Memory B cell (primary cell): Measurements from ENCODE around the gene GALE.
A peak's percentile ranks its signal among the peaks of the same experiment; 100 is the strongest.

Source experiments
- ATAC-seq: fragments of 150-1000 bp; cut with Tn5 transposase; 2 replicates; pipeline ENCODE4 v1.10.0; 2021; ENCODE audit warnings: low read depth, mild to moderate bottlenecking, moderate library complexity
- DNase-seq, 2 donors: peaks; one replicate each; pipeline ENCODE4 v3.0.0; 2022; ENCODE audit warnings: low spot score in 2 of 2
- H3K27ac Mint-ChIP-seq: one replicate; pipeline ENCODE4 v1.8.0; 2022; ENCODE audit warnings: mild to moderate bottlenecking, moderate library complexity, mixed read lengths
- H3K27me3 Mint-ChIP-seq: one replicate; pipeline ENCODE4 v1.8.0; 2022; ENCODE audit warnings: mixed read lengths
- H3K36me3 Mint-ChIP-seq: one replicate; pipeline ENCODE4 v1.8.0; 2022; ENCODE audit warnings: mild to moderate bottlenecking, mixed read lengths
- H3K4me1 Mint-ChIP-seq: one replicate; pipeline ENCODE4 v1.8.0; 2022; ENCODE audit warnings: mixed read lengths
- H3K4me3 Mint-ChIP-seq: one replicate; pipeline ENCODE4 v1.8.0; 2022; ENCODE audit warnings: mild to moderate bottlenecking, moderate library complexity, mixed read lengths
- H3K9me3 Mint-ChIP-seq: one replicate; pipeline ENCODE4 v1.8.0; 2022; ENCODE audit warnings: mixed read lengths

The GALE gene

DNA sequence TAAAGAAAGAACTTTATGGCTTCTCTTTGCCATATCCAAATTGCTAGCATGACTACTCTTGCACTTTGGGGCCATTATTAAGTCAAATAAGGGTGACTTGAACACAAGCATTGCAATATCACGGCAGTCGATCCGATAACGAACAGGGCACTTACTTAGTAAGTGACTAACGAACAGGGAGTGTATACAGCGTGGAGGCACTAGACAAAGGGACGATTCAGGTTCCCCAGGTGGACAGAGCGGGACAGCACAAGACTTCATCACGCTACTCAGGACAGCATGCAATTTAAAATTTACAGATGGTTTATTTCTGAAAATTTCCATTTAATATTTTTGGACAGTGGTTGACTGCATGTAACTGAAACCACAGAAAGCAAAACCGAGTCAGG is 27.7 kb downstream of the GALE start:
- Mint-ChIP-seq H3K9me3 (no peaks in the 10 kb centered on the region), H3K4me1 (peaks cover 2% of the 10 kb centered on the region), H3K4me3 (no peak overlapping the region), H3K27ac (no peak overlapping the region), H3K36me3 (no peaks in the 10 kb centered on the region), H3K27me3 (no peaks in the 10 kb centered on the region)
- ATAC-seq (no peak), DNase-seq (no peak)

DNA sequence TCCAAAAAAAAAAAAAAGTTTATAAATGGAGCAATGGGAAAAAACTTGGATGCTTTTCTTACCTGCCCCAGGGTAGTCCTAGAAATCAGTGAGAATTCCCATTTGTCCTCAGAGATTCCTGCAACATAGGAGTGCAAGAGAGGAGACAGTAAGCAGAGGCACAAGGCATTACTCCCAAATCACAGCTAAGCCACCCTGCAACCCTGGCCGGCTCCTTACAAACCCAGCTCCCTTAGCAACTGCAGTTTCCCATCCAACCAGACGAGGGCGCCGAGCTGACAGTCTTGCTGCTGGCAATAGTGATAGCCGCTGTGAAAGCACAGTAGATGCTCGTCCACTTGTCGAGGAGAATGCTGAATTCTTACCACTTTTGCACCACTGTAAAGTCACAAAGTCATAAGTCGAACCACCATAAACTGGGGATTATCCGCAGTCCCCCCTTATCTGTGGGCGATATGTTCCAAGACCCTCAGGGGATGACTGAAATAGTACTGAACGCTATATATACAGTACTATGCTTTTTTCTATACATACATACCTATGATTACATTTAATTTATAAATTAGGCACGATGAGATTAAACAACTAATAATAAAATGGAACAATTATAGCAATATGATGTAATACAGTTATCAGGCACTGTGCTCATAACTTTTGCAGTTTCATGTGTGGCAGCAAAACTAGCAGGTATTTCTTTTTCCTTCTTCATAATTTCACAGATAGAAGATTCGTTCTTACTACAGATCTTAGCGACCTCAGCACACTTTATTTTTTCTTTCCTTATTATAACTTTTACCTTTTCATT is 28.3 kb downstream of the GALE start:
- Mint-ChIP-seq H3K4me3 (no peak overlapping the region), H3K4me1 (peaks cover 2% of the 10 kb centered on the region), H3K9me3 (no peaks in the 10 kb centered on the region), H3K27me3 (no peaks in the 10 kb centered on the region), H3K36me3 (no peaks in the 10 kb centered on the region), H3K27ac (no peak overlapping the region)
- peak; percentile 84 to 89 for DNase-seq
- peak; percentile 94 for ATAC-seq

DNA sequence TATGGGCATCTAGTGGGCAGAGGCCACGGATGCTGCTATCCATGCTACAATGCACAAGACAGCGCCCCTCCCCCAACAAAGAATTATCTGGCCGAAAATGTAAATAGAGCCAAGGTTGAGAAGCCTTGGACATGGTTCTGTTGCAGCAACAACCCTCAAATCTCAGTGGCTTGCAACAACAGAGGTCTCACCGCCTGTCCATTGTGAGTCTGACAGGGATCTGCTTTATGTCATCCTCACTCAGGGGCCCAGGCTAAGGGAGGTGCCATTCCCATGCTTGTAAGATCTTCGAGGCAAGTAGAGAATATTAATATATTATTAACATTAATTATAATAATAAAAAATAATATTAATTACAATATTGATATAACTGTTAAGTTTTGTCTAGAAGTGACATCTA is 31.8 kb downstream of the GALE start:
- ATAC-seq = no peak
- no peak overlapping the region for H3K27ac Mint-ChIP-seq
- no peaks in the 10 kb centered on the region for H3K27me3 Mint-ChIP-seq
- peaks cover 2% of the 10 kb centered on the region for H3K4me1 Mint-ChIP-seq
- no peak overlapping the region for H3K4me3 Mint-ChIP-seq
- DNase-seq = no peak
- peaks cover 2% of the 10 kb centered on the region for H3K36me3 Mint-ChIP-seq
- no peaks in the 10 kb centered on the region for H3K9me3 Mint-ChIP-seq

DNA sequence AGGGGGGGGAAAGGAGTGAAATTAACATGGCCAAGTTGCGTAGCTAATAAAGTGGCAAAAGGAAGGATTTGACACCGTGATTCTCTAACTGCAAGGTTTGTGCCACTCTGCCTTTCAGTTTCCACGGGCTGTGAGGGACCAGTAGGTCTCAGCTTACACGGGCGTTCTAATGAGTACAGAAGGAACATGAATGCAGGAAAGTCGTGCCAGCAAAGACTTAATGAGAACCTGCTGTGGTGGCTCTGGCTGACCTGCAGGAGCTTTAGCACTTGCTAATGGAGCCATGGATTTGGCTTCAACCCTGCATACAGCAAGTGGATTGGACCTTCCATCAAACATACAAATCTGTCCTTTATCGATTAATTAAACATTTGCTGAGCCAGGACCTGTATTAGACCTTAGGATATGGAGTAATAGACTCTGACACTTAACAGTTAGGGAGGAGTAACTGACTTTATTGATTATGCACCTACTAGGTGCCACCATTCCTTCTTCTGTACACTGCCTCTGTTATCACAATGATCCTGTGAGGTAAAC is 37.4 kb downstream of the GALE start:
- H3K27ac Mint-ChIP-seq = no peak overlapping the region
- H3K4me3 Mint-ChIP-seq = no peak overlapping the region
- H3K27me3 Mint-ChIP-seq = no peaks in the 10 kb centered on the region
- DNase-seq (no peak), ATAC-seq (no peak)
- peaks cover 11% of the 10 kb centered on the region for H3K36me3 Mint-ChIP-seq
- H3K4me1 Mint-ChIP-seq = peaks cover 4% of the 10 kb centered on the region
- no peaks in the 10 kb centered on the region for H3K9me3 Mint-ChIP-seq

DNA sequence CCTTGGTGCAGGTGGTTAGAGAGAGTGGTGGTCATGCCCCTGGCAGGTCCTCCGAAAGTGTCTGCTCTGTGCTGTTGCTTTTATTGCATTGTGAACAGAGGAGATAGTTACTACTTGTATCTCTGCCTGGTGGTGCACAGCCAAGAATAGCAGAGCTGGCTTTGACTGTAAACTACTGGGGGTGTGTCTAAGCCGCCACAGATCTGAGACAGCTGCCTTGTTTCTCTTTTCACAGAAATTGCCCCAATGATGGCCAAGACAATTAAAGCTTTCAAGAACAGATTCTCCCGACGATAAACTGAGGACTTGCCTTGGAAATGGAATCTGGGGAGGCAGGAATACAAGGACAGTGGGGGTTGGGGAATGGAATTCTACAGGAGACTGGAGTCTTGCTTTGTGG is 41.3 kb downstream of the GALE start:
- ATAC-seq = no peak
- Mint-ChIP-seq H3K9me3 (no peaks in the 10 kb centered on the region), H3K4me3 (no peak overlapping the region), H3K27me3 (no peaks in the 10 kb centered on the region), H3K4me1 (peaks cover 4% of the 10 kb centered on the region), H3K27ac (no peak overlapping the region), H3K36me3 (peaks cover 20% of the 10 kb centered on the region)
- no peak for DNase-seq

DNA sequence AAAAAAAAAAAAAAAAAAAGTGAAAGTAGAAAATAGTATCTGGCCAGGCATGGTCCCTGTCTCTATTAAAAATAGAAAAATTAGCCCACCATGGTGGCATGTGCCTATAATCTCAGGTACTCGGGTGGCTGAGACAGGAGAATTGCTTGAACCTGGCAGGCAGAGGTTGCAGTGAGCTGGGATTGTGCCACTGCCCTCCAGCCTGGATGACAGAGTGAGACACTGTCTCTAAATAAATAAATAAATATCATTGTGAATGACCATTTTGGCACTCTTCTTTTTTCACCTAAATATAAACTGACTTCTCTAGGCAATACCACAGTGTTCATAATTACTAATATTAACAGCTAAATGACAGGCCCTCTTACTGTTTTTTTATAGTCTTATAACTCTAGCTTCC is 42.7 kb downstream of the GALE start:
- Mint-ChIP-seq H3K27me3 (no peaks in the 10 kb centered on the region), H3K36me3 (peaks cover 30% of the 10 kb centered on the region), H3K4me3 (no peak overlapping the region), H3K4me1 (peaks cover 4% of the 10 kb centered on the region), H3K9me3 (no peaks in the 10 kb centered on the region), H3K27ac (no peak overlapping the region)
- DNase-seq = no peak
- no peak for ATAC-seq

DNA sequence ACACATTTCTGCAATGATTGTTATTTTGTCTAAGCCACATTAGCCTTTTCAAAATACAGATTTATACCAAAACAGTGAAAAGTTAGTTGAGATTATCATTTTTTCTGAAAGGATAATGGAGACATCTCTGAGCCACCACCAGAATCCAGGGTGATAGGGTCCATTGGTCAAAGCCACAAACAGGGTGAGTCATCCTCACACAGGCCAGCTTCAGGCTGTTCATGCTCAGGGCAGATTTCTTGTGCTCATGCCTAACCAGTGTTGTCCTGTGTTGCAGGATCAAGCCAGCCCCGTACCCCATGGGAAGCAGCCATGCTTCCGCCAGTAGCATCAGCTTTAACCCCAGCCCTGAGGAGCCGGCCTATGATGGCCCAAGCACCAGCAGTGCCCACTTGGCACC is 43.9 kb downstream of the GALE start:
- no peaks in the 10 kb centered on the region for H3K27me3 Mint-ChIP-seq
- no peak overlapping the region for H3K27ac Mint-ChIP-seq
- H3K36me3 Mint-ChIP-seq = peaks cover 30% of the 10 kb centered on the region
- H3K4me3 Mint-ChIP-seq = no peak overlapping the region
- ATAC-seq (no peak), DNase-seq (no peak)
- peaks cover 4% of the 10 kb centered on the region for H3K4me1 Mint-ChIP-seq
- H3K9me3 Mint-ChIP-seq = no peaks in the 10 kb centered on the region

DNA sequence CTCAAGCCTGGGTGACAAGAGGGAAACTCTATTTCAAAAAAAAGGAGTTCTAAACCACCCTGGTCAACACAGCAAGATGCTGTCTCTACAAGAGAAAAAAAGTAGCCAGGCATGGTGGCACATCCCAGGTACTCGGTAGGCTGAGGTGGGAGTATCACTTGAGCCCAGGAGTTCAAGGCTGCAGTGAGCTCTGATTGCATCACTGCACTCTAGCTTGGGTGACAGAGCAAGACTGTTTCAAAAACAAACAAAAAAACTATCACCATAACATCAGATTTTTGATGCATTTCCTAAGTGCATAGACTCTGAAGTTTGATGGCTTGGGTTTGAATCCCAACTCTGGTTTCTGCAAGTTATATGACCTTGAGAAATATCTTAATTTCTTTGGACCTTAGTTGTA is 47.6 kb downstream of the GALE start:
- no peak overlapping the region for H3K27ac Mint-ChIP-seq
- H3K36me3 Mint-ChIP-seq = peaks cover 32% of the 10 kb centered on the region
- no peaks in the 10 kb centered on the region for H3K9me3 Mint-ChIP-seq
- DNase-seq = no peak
- peaks cover 16% of the 10 kb centered on the region for H3K4me1 Mint-ChIP-seq
- H3K27me3 Mint-ChIP-seq = no peaks in the 10 kb centered on the region
- ATAC-seq = no peak
- H3K4me3 Mint-ChIP-seq = no peak overlapping the region

DNA sequence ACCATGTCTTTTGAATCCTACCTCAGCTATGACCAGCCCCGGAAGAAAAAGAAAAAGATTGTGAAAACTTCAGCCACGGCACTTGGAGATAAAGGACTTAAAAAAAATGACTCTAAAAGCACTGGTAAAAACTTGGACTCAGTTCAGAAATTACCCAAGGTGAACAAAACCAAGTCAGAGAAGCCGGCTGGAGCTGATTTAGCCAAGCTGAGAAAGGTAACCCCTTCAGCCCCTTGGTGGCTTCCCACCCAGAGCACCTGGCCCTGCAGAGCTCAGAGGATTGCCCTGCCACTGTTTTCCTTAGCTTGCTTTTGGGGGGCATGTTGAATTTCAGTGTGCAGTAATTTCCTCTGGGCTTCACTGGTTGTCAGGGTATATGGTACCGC is 48.7 kb downstream of the GALE start:
- Mint-ChIP-seq H3K36me3 (peaks cover 36% of the 10 kb centered on the region), H3K27me3 (no peaks in the 10 kb centered on the region), H3K27ac (peak overlapping the region; percentile 8), H3K9me3 (no peaks in the 10 kb centered on the region), H3K4me1 (peaks cover 27% of the 10 kb centered on the region), H3K4me3 (no peak overlapping the region)
- DNase-seq = no peak
- no peak for ATAC-seq

DNA sequence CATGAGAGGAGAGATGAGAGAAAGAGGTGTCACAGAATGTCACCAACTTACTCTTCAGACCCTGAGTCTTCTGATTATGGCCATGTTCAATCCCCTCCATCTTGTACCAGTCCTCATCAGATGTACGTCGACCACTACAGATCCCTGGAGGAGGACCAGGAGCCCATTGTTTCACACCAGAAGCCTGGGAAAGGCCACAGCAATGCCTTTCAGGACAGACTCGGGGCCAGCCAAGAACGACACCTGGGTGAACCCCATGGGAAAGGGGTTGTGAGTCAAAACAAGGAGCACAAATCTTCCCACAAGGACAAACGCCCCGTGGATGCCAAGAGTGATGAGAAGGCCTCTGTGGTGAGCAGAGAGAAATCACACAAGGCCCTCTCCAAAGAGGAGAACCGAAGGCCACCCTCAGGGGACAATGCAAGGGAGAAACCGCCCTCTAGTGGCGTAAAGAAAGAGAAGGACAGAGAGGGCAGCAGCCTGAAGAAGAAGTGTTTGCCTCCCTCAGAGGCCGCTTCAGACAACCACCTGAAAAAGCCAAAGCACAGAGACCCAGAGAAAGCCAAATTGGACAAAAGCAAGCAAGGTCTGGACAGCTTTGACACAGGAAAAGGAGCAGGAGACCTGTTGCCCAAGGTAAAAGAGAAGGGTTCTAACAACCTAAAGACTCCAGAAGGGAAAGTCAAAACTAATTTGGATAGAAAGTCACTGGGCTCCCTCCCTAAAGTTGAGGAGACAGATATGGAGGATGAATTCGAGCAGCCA is 49.3 kb downstream of the GALE start:
- DNase-seq (peak; percentile 46 to 59), ATAC-seq (peak; percentile 91)
- Mint-ChIP-seq H3K27ac (peak overlapping the region; percentile 8), H3K9me3 (no peaks in the 10 kb centered on the region), H3K27me3 (no peaks in the 10 kb centered on the region), H3K36me3 (peaks cover 38% of the 10 kb centered on the region), H3K4me3 (no peak overlapping the region), H3K4me1 (peaks cover 29% of the 10 kb centered on the region)

DNA sequence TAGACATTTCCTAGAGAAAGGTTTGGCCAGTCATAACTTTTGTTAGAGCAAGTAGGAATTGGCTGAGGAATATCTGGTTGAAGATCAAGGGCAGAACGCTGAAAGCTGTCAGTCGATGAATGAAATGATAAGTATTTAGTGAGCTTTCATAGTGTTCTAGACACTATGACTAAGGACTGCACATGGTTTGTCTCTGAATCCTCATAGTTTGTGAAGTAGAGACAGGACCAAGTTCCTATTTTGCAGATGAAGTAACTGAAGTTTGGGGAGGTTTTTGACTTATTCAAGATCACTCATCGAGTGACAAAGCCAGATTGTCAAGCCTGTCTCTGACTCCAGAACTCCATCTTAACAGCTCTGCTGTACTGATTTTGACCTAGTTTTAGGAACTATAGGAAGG is 52.5 kb downstream of the GALE start:
- Mint-ChIP-seq H3K4me1 (peaks cover 43% of the 10 kb centered on the region), H3K27me3 (no peaks in the 10 kb centered on the region), H3K4me3 (no peak overlapping the region), H3K9me3 (no peaks in the 10 kb centered on the region), H3K27ac (peak overlapping the region; percentile 37), H3K36me3 (peaks cover 19% of the 10 kb centered on the region)
- DNase-seq (no peak), ATAC-seq (no peak)
